GM18508 (cell line): ENCODE data around the gene L3MBTL4.

Experiments
- ATAC-seq: cut with Tn5 transposase; IDR thresholded peaks from one replicate; pipeline ENCODE4 v1.9.1; 2021; ENCODE audit warnings: moderate number of reproducible peaks; ENCODE audit not compliant: insufficient read depth, unreplicated experiment

Gene L3MBTL4

DNA sequence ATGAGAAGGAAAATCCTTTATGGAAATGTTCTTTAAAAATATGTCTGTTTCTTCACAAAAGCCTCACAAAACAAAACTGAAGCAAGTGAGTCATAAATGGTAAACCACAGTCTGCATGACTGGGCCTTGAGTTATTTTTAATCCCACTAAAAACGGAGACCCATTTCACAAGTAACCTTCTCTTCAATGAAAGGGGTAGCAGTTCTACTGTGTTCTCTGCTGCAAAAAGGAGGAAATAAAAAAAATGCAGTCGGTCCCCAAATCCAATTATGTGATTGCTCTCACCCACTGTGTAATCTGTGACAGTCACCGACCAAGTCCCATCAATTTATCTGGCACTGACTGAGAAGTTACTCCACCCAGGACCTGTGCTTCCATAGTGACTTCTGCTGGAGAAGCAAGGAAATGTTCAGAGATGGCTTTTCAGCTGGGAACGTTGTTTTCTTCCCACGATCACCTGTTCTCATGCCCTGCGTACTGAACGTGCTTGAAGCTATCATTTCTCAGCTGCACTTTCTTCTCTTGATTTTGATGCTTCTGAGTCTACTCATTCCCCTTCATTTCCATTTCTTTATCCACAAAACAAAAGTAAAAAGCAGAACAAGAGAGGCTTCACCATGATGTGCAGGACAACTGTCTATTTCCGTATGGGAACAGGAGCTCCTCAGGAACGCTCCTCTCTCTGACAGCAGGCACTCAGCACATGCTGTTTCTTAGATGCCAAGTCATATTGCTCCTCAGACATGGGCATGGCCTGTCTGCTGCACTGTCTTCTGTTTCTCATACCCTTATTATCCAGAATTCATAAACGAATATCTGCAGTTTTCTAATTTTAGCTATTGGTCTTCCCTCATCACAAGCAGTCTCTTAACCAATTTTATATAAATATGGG is 439.4 kb downstream of the L3MBTL4 start:
- peak; percentile 61 for ATAC-seq

- no peak for ATAC-seq
Measured at GRCh38 chr18:5974696-5975095, 440.0 kb downstream of the L3MBTL4 start.

- ATAC-seq = no peak
Measured at GRCh38 chr18:5973099-5973498, 441.6 kb downstream of the L3MBTL4 start.

DNA sequence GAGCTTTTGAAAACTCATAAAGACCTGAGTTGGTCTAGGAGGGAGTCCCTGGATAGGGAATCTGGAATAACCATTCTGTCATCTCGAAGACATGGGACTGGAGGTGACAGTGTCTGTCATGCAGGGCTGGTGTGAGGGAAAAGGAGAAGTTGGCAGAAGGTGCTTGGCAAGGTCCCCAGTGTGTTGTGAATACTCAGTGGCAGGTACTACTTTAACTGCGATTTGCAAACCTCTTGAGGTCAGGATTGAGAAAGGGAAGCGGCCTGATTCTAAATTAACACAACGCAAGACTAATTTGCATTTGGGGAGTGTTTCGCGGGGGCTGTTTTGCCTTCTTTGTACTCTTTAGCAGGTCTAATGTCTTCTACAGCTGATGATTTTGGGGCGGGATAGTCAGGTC is 442.4 kb downstream of the L3MBTL4 start:
- ATAC-seq = peak; percentile 32

- ATAC-seq = no peak
Measured at GRCh38 chr18:5969989-5970403, 444.7 kb downstream of the L3MBTL4 start.

DNA sequence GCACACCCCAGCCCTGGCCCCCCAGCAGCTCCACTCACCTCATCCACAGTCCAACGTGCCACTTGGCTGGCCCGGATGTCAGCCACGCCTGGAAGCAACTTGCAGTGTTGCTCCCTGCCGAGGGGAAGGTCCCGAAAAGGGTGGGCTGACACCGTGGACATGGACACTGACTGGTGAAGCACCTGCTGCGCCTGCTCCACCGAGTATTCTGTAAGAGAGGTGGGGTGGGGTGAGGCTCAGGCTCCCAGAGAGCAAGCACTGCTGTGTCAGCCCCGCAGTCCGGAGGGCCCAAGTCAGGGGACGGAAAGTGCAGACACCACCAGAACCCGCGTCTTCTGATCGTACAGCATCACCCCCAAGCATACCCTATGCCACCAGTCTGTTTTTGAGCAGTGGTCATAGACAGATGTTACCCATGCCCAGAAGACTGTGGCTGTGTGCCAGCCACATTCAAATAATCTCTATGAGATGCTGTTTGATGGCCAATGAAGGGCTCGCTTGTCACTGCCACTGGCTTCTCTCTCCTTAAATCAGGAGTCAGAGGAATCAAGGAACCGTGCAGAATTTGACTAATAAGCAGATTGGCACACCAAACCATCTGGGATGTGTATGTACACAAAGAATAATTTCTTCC is 445.2 kb downstream of the L3MBTL4 start:
- no peak for ATAC-seq

GRCh38 chr18:5967666-5968065 is 447.0 kb downstream of the L3MBTL4 start:
- no peak for ATAC-seq

DNA sequence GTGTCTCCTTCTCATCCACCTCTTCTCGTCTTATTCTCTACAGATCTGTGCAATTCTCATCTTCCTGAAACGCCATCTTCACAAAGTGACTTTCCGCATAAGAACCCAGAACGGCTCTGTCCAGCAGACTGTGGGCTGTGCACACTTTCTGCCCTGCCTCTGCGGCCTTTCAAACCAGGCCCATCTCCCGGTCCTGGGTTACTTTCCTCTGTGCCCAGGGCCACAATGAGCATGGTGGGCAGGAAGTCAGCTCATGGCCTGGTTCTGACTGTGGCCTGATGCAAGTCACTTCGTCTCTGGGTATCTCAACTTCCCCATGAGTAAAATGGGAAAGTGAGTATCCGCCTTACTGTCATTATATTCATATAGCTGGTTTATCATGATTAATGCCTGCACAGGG is 447.7 kb downstream of the L3MBTL4 start:
- ATAC-seq = no peak

GRCh38 chr18:5966514-5966913 is 448.2 kb downstream of the L3MBTL4 start:
- ATAC-seq = no peak

DNA sequence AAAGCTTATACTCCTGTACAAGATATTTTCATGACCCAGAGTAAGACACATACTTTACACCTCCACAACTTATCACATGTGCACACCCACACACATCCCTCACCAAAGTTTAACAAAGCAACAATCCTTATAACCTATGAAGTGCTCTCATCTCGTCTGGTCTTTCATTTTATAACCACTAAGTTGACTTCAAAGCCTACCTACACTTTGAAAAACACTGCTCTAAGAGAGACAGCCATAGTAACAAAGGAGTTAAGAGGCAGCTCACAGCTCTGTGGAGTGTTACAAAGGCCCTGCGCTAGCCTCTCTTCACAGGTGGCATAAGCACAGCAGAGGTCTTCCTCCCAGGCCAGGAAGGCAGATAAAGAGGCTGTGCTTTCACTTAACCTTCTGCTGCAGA is 449.7 kb downstream of the L3MBTL4 start:
- no peak for ATAC-seq

DNA sequence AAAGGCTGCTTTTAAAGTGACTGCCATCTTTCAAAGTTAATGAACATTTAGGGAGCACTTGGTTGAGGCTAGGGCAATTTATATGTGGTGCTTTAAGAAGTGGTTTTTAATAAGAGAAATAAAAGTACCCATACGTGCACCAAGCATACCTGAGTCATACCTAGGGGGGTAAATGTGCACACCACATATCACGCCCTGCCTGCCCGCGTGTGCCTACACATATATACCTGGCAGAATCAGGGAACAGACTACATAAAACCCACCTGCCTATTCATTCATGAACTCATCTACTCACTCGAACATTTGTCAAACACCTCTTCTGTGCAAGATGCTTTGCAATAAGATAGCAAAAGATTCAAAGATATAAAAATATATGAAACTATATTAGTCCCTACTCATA is 450.1 kb downstream of the L3MBTL4 start:
- no peak for ATAC-seq

DNA sequence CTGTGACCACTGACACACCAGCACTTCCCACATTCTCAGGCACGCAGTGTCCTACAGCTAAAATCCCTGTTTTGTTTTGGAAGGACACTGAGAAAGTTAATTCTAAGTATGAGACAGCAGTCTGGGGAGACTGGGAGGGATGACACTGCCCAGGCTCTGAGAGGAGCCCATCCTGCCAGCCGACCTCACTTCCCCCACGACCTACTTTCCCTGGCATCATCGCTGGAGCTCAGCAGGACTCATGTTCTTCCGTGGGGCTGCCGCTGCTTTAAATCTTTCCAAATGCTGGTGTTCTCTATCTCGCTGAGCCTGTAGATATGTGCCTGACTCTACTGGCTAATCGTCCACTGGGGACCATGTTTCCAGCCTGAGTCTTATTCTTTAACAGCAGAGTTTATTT is 450.6 kb downstream of the L3MBTL4 start:
- ATAC-seq = no peak

- ATAC-seq = no peak
Measured at GRCh38 chr18:5963267-5963666, 451.4 kb downstream of the L3MBTL4 start.

DNA sequence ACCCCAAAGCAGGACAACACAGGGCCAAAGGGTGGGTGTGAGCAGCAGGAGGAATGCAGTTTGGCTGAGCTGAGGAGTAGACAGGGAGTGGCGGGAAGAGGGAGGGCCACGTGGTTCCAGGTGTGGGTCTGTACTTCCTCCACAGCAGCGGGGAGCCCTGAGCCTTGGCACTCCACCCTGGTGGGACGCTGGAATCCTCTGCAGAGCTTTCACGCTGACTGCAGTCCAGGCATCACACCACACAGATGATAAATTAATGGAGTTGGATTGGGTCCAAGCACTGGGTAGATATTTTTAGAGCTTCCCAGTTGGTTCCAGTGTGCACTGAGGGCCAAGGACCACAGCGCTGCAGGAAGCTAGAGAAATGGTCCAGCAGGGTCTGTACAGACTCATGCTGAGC is 452.3 kb downstream of the L3MBTL4 start:
- ATAC-seq = no peak

- no peak for ATAC-seq
Measured at GRCh38 chr18:5961828-5962150, 452.9 kb downstream of the L3MBTL4 start.

DNA sequence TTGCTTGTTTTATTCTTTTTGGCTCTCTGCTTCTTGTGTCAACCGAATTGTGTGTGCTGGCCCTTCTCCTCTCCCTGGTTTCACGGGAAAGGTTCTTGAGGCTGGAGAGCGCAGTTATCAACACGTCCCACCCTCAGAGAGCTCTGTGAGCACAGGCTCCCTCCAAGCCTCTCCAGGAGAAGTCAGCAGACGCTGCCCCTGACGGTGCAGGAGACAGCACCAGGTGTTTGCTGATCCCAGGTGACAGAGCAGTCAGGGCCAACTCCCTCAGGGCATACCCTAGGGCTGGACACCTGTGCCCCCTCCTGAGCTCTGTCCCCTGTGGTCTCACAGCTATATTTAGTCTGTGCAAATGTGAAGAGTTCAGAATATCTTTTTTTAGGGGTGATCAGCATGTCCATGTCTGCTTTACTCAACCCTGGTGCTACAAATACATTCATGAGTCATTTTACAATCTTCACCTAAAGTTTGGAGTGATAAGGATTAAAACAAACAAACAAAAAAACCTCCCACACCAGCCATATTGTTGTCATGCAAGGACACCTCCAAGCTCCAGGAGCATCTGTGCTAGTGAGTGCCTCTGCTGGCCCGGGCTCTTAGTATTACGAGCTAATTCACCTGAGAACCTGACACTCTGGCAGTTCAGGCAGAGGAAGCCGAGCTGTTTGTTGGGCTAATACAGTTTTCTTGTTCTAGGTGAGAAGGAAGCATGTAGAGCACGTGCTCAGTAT is 453.4 kb downstream of the L3MBTL4 start:
- no peak for ATAC-seq

- no peak for ATAC-seq
Measured at GRCh38 chr18:5958822-5959221, 455.9 kb downstream of the L3MBTL4 start.

- no peak for ATAC-seq
Measured at GRCh38 chr18:5955861-5956260, 458.9 kb downstream of the L3MBTL4 start.

DNA sequence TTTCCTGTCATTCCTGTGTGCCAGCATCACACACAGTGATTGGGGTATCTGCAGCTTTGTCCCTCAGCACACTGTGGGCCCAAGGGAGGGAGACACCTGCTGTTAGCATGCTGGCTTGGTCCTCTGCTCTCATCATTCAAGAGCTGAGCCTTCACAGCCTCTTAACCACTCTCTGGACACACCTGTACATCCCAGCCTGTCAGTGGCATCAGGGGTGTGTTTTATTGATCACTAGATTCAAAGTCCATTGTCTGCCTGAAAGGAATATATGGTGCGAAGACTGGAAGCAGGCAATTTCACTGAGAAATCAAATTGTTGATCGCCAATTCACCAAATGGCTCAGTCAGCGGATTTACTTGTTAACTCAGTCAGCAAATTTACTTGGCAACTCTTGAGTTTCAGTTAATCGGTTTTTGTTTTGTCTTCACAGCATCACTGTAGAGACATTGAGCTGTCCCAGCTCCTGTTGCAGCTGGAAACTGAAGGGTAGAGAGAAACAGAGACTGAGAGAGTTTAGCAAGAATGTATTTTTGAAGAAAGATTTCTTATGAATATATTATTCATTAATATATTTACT is 463.1 kb downstream of the L3MBTL4 start:
- ATAC-seq = no peak

GRCh38 chr18:5948781-5949180 is 465.9 kb downstream of the L3MBTL4 start:
- no peak for ATAC-seq

GRCh38 chr18:5948237-5948636 is 466.5 kb downstream of the L3MBTL4 start:
- ATAC-seq = no peak
